NCI-H1930 (cell line): ENCODE data around the gene ZNF77.
"Not testable (repeated sequence)": the region's sequence is repeated elsewhere in the genome, so short reads cannot be mapped to it uniquely, and the experiment has no call there.

Experiments used
- DNase-seq, 2 experiments: peaks; one replicate each; lab custom pipeline; 2025; lab: John Stamatoyannopoulos, UW

Gene ZNF77

DNA sequence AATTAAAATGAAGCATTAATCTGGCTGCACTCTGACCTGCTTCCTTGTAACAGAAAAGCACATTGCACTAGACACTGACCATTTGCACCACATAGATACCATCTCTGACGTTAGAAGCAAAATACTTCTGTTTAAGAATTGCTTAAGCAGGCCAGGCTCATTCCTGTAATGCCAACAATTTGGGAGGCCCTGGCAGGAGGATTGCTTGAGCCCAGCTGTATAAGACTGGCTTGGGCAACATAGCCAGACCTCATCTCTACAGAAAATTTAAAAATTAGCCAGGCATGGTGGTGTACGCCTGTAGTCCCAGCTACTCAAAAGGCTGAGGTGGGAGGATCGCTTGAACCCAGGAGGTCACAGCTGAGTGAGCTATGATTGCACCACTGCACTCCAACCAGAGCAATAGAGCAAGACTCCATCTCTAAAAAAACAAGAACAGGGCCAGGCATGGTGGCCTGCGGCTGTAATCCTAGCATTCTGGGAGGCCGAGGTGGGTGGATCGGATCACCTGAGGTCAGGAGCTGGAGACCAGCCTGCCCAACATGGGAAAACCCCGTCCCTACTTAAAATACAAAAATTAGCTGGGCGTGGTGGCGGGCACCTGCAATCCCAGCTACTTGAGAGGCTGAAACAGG lies 25.5 kb upstream of the ZNF77 start:
- no peak for DNase-seq

DNA sequence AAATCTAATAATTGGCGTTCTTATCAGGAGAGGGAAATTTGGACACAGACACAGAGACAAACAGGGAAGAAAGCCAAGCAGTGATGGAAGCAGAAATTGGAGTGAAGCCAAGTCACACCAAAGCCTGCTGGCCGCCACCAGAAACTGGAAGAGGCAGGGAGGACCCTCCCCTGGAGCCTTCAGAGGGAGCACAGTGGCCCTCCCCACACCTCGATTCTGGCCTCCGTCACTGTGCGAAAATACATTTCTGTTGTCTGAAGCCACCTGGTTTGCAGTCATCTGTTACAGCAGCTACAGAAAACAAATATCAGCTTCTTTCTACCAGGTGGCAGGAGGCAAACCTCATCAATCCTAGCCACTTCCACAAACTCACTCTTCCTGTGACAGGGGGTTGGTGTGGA lies 24.3 kb upstream of the ZNF77 start:
- no peak for DNase-seq

- no peak for DNase-seq
These were observed 23.2 kb upstream of the ZNF77 start for GRCh38 chr19:2967972-2968371.

GRCh38 chr19:2964874-2965273 lies 20.1 kb upstream of the ZNF77 start:
- DNase-seq = no peak

GRCh38 chr19:2963631-2964030 lies 18.9 kb upstream of the ZNF77 start:
- DNase-seq = not testable (repeated sequence)

- DNase-seq = no peak
These were observed 18.4 kb upstream of the ZNF77 start for GRCh38 chr19:2963122-2963521.

GRCh38 chr19:2962018-2962670 lies 17.4 kb upstream of the ZNF77 start:
- DNase-seq = peak in 1 of 2 experiments; percentile 41

GRCh38 chr19:2960120-2960519 lies 15.3 kb upstream of the ZNF77 start:
- no peak for DNase-seq

- DNase-seq = no peak
These were observed 12.4 kb upstream of the ZNF77 start for GRCh38 chr19:2957160-2957559.

- DNase-seq = no peak
These were observed 8.2 kb upstream of the ZNF77 start for GRCh38 chr19:2952953-2953481.

GRCh38 chr19:2950286-2951124 lies 5.7 kb upstream of the ZNF77 start:
- peak; percentile 92 to 96 for DNase-seq

DNA sequence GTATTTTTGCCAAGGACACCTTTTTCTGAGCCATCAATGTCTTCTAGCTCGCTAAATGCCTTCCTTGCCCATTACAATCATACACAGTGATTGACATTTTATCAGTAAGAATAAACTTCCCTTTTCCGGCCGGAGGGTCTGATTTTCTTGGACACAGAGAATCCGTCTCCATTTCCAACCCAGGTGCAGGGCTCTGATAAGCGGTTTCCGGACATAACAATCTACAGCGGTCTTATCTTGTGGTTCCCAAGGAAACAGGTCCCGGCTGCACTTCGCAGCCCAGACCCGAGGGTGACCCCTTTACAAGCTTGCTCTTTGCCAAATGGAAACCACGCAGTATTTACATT lies 5.1 kb upstream of the ZNF77 start:
- DNase-seq = no peak

- DNase-seq = no peak
These were observed 909 bp upstream of the ZNF77 start for GRCh38 chr19:2945575-2946184.

DNA sequence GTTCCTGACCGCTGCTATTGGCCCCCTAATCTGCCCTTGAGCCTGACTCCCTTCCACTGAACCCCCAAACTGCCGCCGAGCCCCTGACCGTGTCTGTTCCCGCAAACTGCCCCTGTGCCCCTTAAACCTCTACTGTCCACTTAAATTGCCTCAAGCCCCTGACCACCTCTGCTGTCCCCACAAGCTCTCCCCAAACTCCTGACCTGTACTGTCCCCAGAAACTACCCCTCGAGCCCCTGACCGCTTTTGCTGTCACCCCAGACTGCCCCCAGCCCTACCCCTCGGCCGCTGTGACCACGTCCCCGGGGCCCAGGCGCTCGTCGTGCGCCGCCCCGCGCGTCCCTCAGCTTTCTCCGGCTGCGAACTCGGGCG lies 382 bp downstream of the ZNF77 start:
- DNase-seq = no peak

DNA sequence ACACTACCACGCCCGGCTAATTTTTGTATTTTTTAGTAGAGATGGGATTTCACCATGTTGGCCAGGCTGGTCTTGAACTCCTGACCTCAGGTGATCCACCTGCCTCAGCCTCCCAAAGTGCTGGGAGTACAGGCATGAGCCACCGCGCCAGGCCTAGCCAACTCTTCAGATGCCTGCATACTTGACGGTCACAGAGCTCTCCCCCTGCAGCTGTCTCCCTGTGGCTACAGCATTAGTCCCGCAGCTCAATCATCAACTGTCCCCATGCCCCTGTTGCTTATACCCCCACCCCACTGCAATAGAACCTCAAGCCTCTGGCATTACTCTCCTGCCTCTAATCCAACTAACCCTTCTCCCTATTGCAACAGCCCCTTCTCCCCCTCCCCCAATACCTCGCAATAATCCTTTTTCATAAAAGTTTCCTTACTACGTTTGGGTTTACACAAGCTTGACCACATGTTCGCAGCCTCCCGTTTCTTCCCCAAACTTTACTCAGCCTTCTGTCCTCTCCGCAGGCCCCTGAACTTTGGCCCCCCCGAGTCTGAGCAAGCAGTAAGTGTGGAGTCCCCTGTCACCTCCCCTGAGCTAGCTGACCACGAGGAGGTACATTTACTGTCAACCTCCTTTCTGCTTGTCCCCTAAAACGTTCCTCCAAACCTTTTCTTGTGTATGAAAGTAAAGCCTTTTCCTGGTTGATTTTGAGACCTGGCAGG lies 1.7 kb downstream of the ZNF77 start:
- no peak for DNase-seq

GRCh38 chr19:2935863-2936262 lies 8.9 kb downstream of the ZNF77 start:
- DNase-seq = not testable (repeated sequence)

GRCh38 chr19:2933490-2933910 lies 11.3 kb downstream of the ZNF77 start:
- DNase-seq = no peak

GRCh38 chr19:2927032-2927430 lies 17.7 kb downstream of the ZNF77 start:
- no peak for DNase-seq

DNA sequence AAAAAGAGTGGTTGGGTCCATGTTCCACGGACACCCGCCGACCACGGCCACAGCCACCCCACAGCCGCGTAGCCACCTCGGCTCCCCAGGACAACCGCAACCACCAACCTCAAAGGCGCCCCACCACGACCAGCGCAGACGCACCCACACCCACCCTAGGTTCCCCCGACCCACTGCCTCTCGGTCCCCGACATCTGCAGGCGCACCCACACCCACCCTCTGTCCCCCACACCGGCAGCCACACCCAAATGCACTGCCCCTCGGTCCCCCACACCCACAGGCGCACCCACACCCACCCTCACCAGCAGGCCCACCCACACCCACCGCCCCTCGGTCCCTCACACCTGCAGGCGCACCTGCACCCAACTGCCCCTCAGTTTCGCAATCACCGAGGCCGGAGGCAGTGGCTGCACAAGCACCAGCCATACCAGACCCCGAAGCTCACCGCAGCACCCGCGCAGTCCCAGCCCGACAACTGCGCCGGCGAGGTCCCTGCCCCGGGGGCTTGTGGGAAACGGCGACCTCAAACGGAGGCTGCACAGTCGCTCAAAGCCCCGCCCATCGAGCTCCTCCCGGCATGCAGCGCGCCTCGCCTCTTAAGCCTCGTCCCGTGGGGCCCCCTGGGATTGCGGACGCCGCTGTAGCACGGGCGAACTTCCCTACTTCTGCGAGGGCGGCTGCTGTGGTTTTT lies 18.3 kb downstream of the ZNF77 start:
- DNase-seq = no peak

DNA sequence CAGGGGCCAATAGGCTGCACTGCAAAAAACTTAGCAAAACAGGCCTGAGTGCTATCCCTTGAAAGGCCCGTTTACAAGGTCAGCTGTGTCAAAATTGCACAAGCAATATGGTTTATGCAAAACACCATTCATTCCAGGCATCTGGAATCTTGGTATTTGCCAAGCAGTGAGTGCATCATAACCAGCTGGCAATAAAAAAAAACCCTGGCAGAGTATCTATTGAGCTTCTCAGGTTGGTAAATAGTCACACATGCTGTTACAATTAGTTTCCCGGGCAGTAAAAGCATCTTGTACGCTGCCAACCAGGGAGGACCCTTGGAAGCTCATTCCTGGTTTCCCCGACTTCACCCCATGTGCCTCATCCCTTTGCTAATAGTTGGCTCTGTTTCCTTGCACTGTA lies 21.3 kb downstream of the ZNF77 start:
- no peak for DNase-seq

- no peak for DNase-seq
These were observed 21.8 kb downstream of the ZNF77 start for GRCh38 chr19:2922987-2923386.
